Suprapubic skin (tissue), 4 donors: ENCODE measurements around the gene EEIG2.

ENCODE experiments used
- CTCF ChIP-seq, 2 donors: fragments of 200-600 bp in 1 of 2; fragments of 450-650 bp in 1 of 2; sonication (generic) in 1 of 2; IDR thresholded peaks; one replicate each; pipeline ENCODE4 v1.5.1; 2016 to 2019; ENCODE audit warnings: antibody characterized with exemption in 2 of 2, mild to moderate bottlenecking in 1 of 2, moderate library complexity in 1 of 2
- EP300 ChIP-seq: sonication (generic); formaldehyde crosslinking; IDR thresholded peaks from one replicate; pipeline ENCODE4 v1.6.1; 2017; ENCODE audit warnings: antibody characterized with exemption
- POLR2A ChIP-seq, 2 donors: fragments of 450-650 bp; IDR thresholded peaks; one replicate each; pipeline ENCODE4 v1.6.1; 2017; ENCODE audit warnings: antibody characterized with exemption in 2 of 2, mild to moderate bottlenecking in 2 of 2, moderate library complexity in 2 of 2
- POLR2AphosphoS5 ChIP-seq, 3 donors: sonication (generic); formaldehyde crosslinking; IDR thresholded peaks; one replicate each; pipeline ENCODE4 v1.6.1; 2017; ENCODE audit warnings: antibody characterized with exemption in 3 of 3

GRCh38 chr1:108561689-108562326, 1.9 kb downstream of the EEIG2 start:
- TF ChIP-seq CTCF (IDR thresholded peaks at IDR 0.05) (peak in 1 of 2 donors; percentile 28), EP300 (no peak), POLR2A (IDR thresholded peaks at IDR 0.05) (no peak), POLR2AphosphoS5 (IDR thresholded peaks at IDR 0.05) (no peak)
